Sigmoid colon (tissue), 7 donors: ENCODE results near the gene ATF6. TPM values are rescaled to one million over a fixed set of nuclear protein-coding genes. Genes with fewer than 3 reads are reported as not detected.

Experiments
- DNase-seq: peaks from one replicate; pipeline ENCODE4 v3.0.0-alpha.2; 2019
- H3K27ac ChIP-seq, 4 donors: fragments of 200-600 bp; sonication (generic); one replicate each; pipeline ENCODE4 v1.5.1; 2016 to 2019; ENCODE audit warnings: mild to moderate bottlenecking in 1 of 4
- H3K27me3 ChIP-seq, 3 donors: fragments of 200-600 bp; sonication (generic); one replicate each; pipeline ENCODE4 v1.5.1; 2019; ENCODE audit warnings: mild to moderate bottlenecking in 1 of 3
- H3K36me3 ChIP-seq, 4 donors: fragments of 200-600 bp; sonication (generic); one replicate each; pipeline ENCODE4 v1.5.1; 2016 to 2019
- H3K4me1 ChIP-seq, 4 donors: fragments of 200-600 bp; sonication (generic); one replicate each; pipeline ENCODE4 v1.5.1; 2017 to 2019
- H3K4me3 ChIP-seq, 4 donors: fragments of 200-600 bp; sonication (generic); one replicate each; pipeline ENCODE4 v1.5.1; 2017 to 2019; ENCODE audit warnings: mild to moderate bottlenecking in 2 of 4, moderate library complexity in 1 of 4
- H3K9me3 ChIP-seq, 4 donors: fragments of 200-600 bp in 3 of 4; sonication (generic) in 3 of 4; one replicate each; pipeline versions ENCODE4 v1.5.1 to v1.6.1; 2013 to 2019
- CTCF ChIP-seq, 4 experiments: fragments of 450-650 bp in 3 of 4; fragments of 200-600 bp in 1 of 4; IDR thresholded peaks; one replicate each; pipeline ENCODE4 v1.5.1; 2016 to 2019; ENCODE audit warnings: antibody characterized with exemption in 4 of 4, mild to moderate bottlenecking in 3 of 4, moderate library complexity in 2 of 4
- EP300 ChIP-seq, 4 donors: sonication (generic); formaldehyde crosslinking; IDR thresholded peaks; one replicate each; pipeline ENCODE4 v1.6.1; 2017; ENCODE audit warnings: antibody characterized with exemption in 4 of 4
- POLR2A ChIP-seq, 2 donors: fragments of 450-650 bp; IDR thresholded peaks; one replicate each; pipeline ENCODE4 v1.6.1; 2016; ENCODE audit warnings: antibody characterized with exemption in 2 of 2, mild to moderate bottlenecking in 2 of 2, moderate library complexity in 2 of 2
- POLR2AphosphoS5 ChIP-seq, 4 donors: sonication (generic); formaldehyde crosslinking; IDR thresholded peaks; one replicate each; pipeline ENCODE4 v1.6.1; 2017; ENCODE audit warnings: antibody characterized with exemption in 4 of 4
- WGBS, 2 donors: extraction: QIAGEN DNeasy Blood & Tissue Kit; methylation state at CpG; one replicate each; pipeline ENCODE4 v1.1.7; 2013; 5-methylcytosine and 5-hydroxymethylcytosine counted together
- intact Hi-C: fragments of 100-400 bp; cut with DNase I; formaldehyde crosslinking; loops from one replicate; pipeline ENCODE4 v1.15.1; 2023
- polyA plus RNA-seq, 3 donors: library from polyadenylated mRNA; stranded (reverse); fragments of 200-250 nt; gene quantifications; one replicate each; pipeline ENCODE4 v1.2.3, GENCODE V29; 2013
- small RNA-seq, 3 donors: library from RNA; depleted of rRNA; stranded (forward); fragments of <200 nt; gene quantifications; one replicate each; pipeline ENCODE3, GENCODE V24; 2016
- total RNA-seq, 4 donors: library from RNA; depleted of rRNA; stranded (reverse); fragments of >200 nt; gene quantifications; one replicate each; pipeline ENCODE4 v1.1.0, GENCODE V29; 2016
- donor health status: healthy with polysubstance abuse.
- donor health status: Bipolar disorder and iron deficiency.
- donor health status: healthy.

Gene ATF6
- total and polyA plus RNA-seq, 7 donors = 2.3 to 28.1 (median 26.3) TPM

GRCh38 chr1:162008799-162009198, 242.7 kb downstream of the ATF6 start:
- no peak overlapping the region for H3K27ac ChIP-seq
- peaks cover 0 to 37% (median 21%) of the 10 kb centered on the region in 4 donors for H3K4me1 ChIP-seq
- DNase-seq = no peak
- no peaks in the 10 kb centered on the region for H3K27me3 ChIP-seq
- no peak overlapping the region for H3K4me3 ChIP-seq
- TF ChIP-seq POLR2A (IDR thresholded peaks at IDR 0.05) (no peak), CTCF (IDR thresholded peaks at IDR 0.05) (no peak), POLR2AphosphoS5 (IDR thresholded peaks at IDR 0.05) (no peak), EP300 (IDR thresholded peaks at IDR 0.05) (no peak)
- H3K36me3 ChIP-seq = peaks cover 0 to 32% (median 0%) of the 10 kb centered on the region in 4 donors
- 70 to 84% methylated on average over 5 of the region's 5 CpGs for WGBS, 2 donors
- intact Hi-C loops = no loop called here
- H3K9me3 ChIP-seq = no peaks in the 10 kb centered on the region

- no peaks in the 10 kb centered on the region for H3K9me3 ChIP-seq
- peak overlapping the region in 2 of 4 donors; percentile 30 to 58 for H3K27ac ChIP-seq
- H3K4me1 ChIP-seq = peaks cover 0 to 37% (median 21%) of the 10 kb centered on the region in 4 donors
- DNase-seq = no peak
- TF ChIP-seq POLR2AphosphoS5 (IDR thresholded peaks at IDR 0.05) = no peak
- no peak for TF ChIP-seq CTCF (IDR thresholded peaks at IDR 0.05)
- TF ChIP-seq EP300 (IDR thresholded peaks at IDR 0.05) = no peak
- no peak for TF ChIP-seq POLR2A (IDR thresholded peaks at IDR 0.05)
- H3K4me3 ChIP-seq = no peak overlapping the region
- intact Hi-C loops = no loop called here
- H3K36me3 ChIP-seq = peaks cover 0 to 32% (median 0%) of the 10 kb centered on the region in 4 donors
- WGBS, 2 donors = 63 to 80% methylated on average over 9 of the region's 9 CpGs
- no peaks in the 10 kb centered on the region for H3K27me3 ChIP-seq
Observed at GRCh38 chr1:162009501-162010174, 243.5 kb downstream of the ATF6 start.

DNA sequence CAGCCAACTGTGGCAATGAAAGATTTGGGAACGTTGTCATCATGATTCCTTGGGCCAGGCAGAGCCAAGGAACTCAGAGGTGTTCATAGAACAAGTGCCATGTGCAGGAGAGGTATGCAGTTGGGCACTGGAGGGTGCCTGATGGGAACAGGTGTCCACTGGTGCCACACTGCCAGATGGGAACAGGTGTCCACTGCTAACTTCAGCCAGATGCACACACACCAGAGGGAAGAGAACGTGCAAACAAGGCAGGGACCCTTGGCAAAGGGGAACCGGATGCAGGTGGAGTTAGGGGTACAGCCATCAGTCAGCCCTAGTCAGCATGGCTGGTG, 244.0 kb downstream of the ATF6 start:
- intact Hi-C loops = no loop called here
- Histone ChIP-seq H3K36me3 (peaks cover 0 to 32% (median 0%) of the 10 kb centered on the region in 4 donors), H3K9me3 (no peaks in the 10 kb centered on the region), H3K27ac (peak overlapping the region in 1 of 4 donors; percentile 58), H3K27me3 (no peaks in the 10 kb centered on the region), H3K4me1 (peaks cover 0 to 37% (median 21%) of the 10 kb centered on the region in 4 donors), H3K4me3 (no peak overlapping the region)
- DNase-seq = no peak
- 88% methylated on average over 3 of the region's 3 CpGs for WGBS, 2 donors
- no peak for TF ChIP-seq POLR2A (IDR thresholded peaks at IDR 0.05)
- no peak for TF ChIP-seq POLR2AphosphoS5 (IDR thresholded peaks at IDR 0.05)

DNA sequence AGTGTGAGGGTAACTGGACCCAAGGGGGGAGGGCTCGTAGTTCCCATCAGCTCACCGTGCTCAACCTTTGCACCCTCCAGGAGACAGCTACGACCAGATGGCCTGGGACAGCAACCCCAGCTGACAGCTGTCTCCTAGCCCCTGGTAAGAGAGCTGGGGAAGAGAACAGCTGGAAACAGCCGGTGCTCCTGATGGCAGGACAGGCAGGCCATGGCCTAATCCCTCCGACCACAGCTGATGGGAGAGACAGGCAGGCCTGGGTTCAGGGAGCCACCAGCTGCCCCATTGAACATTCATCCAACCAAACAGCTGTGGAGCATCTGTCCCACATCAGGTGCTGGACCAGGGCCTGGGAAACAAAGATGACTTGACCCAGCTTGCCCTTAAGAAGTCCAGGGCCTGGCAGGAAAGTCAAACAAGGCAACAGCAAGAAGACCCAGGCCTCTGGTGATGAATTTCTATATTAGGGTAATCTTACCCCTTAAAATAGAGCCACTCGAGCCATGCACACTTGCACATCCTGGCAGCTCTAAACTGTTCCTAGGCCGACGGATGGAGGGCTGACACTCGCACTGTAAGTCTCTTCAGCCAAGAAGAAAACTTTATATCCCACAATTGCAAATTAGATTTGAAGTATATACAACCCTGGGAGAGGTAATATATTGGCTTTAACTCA, 245.4 kb downstream of the ATF6 start:
- peak; percentile 84 for DNase-seq
- Histone ChIP-seq H3K36me3 (peaks cover 0 to 32% (median 0%) of the 10 kb centered on the region in 4 donors), H3K27me3 (no peaks in the 10 kb centered on the region), H3K4me3 (no peak overlapping the region), H3K27ac (peak overlapping the region in 3 of 4 donors; percentile 4 to 64 (median 58)), H3K9me3 (no peaks in the 10 kb centered on the region), H3K4me1 (peaks cover 0 to 37% (median 21%) of the 10 kb centered on the region in 4 donors)
- 70 to 78% methylated on average over 9 of the region's 9 CpGs for WGBS, 2 donors
- TF ChIP-seq POLR2A (IDR thresholded peaks at IDR 0.05) (no peak), POLR2AphosphoS5 (IDR thresholded peaks at IDR 0.05) (peak; percentile 44 to 83 (median 72))
- intact Hi-C loops = no loop called here

DNA sequence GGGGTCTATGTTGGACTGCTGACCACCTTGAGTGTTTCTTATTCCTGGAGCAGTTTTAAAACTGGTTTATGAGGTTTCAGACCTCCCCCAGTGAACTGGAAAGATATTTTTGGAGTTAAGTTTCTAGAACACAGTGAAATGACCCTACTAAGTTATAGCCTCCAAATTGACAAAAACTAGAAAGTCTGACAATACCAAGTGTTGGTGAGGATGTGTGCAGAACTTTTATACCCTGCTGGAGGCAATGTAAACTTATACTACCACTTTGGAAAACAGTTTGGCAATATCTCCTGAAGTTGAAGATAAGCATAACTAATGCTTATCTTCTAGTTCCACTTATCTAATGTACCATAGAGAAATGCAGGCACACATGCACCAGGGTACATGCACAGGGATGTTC, 247.2 kb downstream of the ATF6 start:
- Histone ChIP-seq H3K27me3 (no peaks in the 10 kb centered on the region), H3K9me3 (no peaks in the 10 kb centered on the region), H3K4me3 (no peak overlapping the region), H3K4me1 (peaks cover 0 to 40% (median 21%) of the 10 kb centered on the region in 4 donors), H3K27ac (no peak overlapping the region), H3K36me3 (peaks cover 0 to 46% (median 4%) of the 10 kb centered on the region in 4 donors)
- intact Hi-C loops = no loop called here
- TF ChIP-seq POLR2AphosphoS5 (IDR thresholded peaks at IDR 0.05) (no peak), CTCF (IDR thresholded peaks at IDR 0.05) (no peak), EP300 (IDR thresholded peaks at IDR 0.05) (no peak), POLR2A (IDR thresholded peaks at IDR 0.05) (no peak)
- no peak for DNase-seq

Small RNAs within 50 kb of the gene (small RNA-seq; reads per million reads assigned to genes)
- 0 reads per million in 3 donors for gene RN7SL466P

Other genes with a start within 250 kb of the ATF6 start
- 1 to 10 TPM in 3 of 4 donors, not detected in 1; 2.0 to 2.9 (median 2.5) TPM for gene HSPA6, start 241.8 kb upstream of the ATF6 start, total RNA-seq
- gene HSPA6, start 241.8 kb upstream of the ATF6 start, polyA plus RNA-seq = 1 to 10 TPM in 2 of 3 donors, under 1 TPM in 1; 0.60 to 2.3 (median 1.6) TPM
- gene FCGR3A, start 216.5 kb upstream of the ATF6 start, total RNA-seq = 10 to 100 TPM in 3 of 4 donors, 1 to 10 TPM in 1; 7.8 to 19.3 (median 14.6) TPM
- 10 to 100 TPM in 2 of 3 donors, 1 to 10 TPM in 1; 9.6 to 30.5 (median 13.0) TPM for gene FCGR3A, start 216.5 kb upstream of the ATF6 start, polyA plus RNA-seq
- gene FCGR3B, start 135.1 kb upstream of the ATF6 start, total RNA-seq = 1 to 10 TPM in 3 of 4 donors, not detected in 1; 1.9 to 4.3 (median 2.0) TPM
- 1 to 10 TPM in 2 of 3 donors, under 1 TPM in 1; 0.74 to 2.1 (median 1.2) TPM for gene FCGR3B, start 135.1 kb upstream of the ATF6 start, polyA plus RNA-seq
- gene FCGR2B, start 103.2 kb upstream of the ATF6 start, total RNA-seq = 10 to 100 TPM in 3 of 4 donors, 1 to 10 TPM in 1; 6.4 to 42.1 (median 23.0) TPM
- gene FCGR2B, start 103.2 kb upstream of the ATF6 start, polyA plus RNA-seq = 10 to 100 TPM; 10.8 to 20.3 (median 15.9) TPM
- not detected for gene FCRLA, start 59.1 kb upstream of the ATF6 start, total RNA-seq
- gene FCRLA, start 59.1 kb upstream of the ATF6 start, polyA plus RNA-seq = 10 to 100 TPM in 1 of 3 donors, 1 to 10 TPM in 1, not detected in 1; 1.6 to 22.0 TPM
- gene FCRLB, start 44.8 kb upstream of the ATF6 start, total RNA-seq = under 1 TPM in 3 of 4 donors, not detected in 1; 0.36 to 0.95 (median 0.82) TPM
- gene FCRLB, start 44.8 kb upstream of the ATF6 start, polyA plus RNA-seq = under 1 TPM in 2 of 3 donors, not detected in 1; 0.23 to 0.89 TPM
- 10 to 100 TPM; 12.7 to 40.3 (median 24.1) TPM for gene DUSP12, start 16.5 kb upstream of the ATF6 start, total RNA-seq
- gene DUSP12, start 16.5 kb upstream of the ATF6 start, polyA plus RNA-seq = 10 to 100 TPM; 13.6 to 21.0 (median 17.5) TPM